ENCODE measurements around the gene NDUFA7. TPM values are rescaled to one million over a fixed set of nuclear protein-coding genes. Genes with fewer than 3 reads are reported as not detected.
A peak's percentile ranks its signal among the peaks of the same experiment; 100 is the strongest.

NDUFA7 gene
- total RNA-seq, 4 donors from 2014 or later, result 6.9 to 25.9 (median 8.8) TPM; not detected in 1

DNA sequence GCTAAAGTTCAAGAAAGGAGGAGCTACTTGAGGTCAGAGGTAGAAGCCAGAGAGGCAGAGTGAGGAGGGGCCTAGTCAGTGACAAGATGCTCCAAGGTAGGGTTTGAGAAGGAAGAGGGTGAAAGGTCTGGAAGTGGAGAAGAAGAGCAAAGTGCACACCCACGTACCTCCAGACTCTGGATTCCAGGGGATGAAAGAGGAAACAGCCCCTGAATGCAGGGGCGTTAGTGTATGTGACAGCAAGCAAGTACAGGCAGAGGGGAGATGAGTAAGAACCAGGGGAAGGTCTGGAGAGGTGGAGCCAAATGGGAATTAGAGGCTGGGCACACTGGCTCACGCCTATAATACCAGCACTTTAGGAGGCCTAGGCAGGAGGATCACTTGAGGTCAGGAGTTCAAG, 8.8 kb upstream of the NDUFA7 start:
- Histone ChIP-seq H3K27me3 (peaks cover 0 to 14% of the 10 kb centered on the region in 2 donors), H3K9me3 (no peaks in the 10 kb centered on the region), H3K27ac (no peak overlapping the region), H3K36me3 (no peaks in the 10 kb centered on the region), H3K4me3 (no peak overlapping the region), H3K4me1 (peaks cover 0 to 10% of the 10 kb centered on the region in 2 donors)
- intact Hi-C loops (cut with DNase I; ENCODE audit: low total_unique reads), result no loop called here
- no peak for DNase-seq
- TF ChIP-seq, protein P1, sequence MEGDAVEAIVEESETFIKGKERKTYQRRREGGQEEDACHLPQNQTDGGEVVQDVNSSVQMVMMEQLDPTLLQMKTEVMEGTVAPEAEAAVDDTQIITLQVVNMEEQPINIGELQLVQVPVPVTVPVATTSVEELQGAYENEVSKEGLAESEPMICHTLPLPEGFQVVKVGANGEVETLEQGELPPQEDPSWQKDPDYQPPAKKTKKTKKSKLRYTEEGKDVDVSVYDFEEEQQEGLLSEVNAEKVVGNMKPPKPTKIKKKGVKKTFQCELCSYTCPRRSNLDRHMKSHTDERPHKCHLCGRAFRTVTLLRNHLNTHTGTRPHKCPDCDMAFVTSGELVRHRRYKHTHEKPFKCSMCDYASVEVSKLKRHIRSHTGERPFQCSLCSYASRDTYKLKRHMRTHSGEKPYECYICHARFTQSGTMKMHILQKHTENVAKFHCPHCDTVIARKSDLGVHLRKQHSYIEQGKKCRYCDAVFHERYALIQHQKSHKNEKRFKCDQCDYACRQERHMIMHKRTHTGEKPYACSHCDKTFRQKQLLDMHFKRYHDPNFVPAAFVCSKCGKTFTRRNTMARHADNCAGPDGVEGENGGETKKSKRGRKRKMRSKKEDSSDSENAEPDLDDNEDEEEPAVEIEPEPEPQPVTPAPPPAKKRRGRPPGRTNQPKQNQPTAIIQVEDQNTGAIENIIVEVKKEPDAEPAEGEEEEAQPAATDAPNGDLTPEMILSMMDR (IDR thresholded peaks at IDR 0.05), result no peak
- TF ChIP-seq POLR2A (IDR thresholded peaks at IDR 0.05), result no peak

DNA sequence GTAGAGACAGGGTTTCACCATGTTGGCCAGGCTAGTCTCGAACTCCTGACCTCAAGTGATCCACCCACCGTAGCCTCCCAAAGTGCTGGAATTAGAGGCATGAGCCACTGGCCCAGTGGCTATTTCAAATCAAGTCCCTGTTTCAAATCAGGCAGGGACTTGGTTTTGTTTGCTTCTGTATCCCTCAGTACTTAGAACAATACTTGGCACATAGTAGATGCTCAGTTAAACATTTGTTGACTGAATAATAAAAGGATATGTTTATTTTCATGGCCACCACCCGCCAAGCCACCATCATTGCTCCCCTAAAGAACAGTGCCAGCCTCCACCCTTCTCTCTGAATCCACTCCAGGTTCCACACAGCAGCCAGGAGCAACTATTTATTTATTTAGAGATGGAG, 4.3 kb upstream of the NDUFA7 start:
- intact Hi-C loops (cut with DNase I; ENCODE audit: low total_unique reads), result no loop called here
- H3K36me3 ChIP-seq, result no peaks in the 10 kb centered on the region
- DNase-seq, result no peak
- H3K9me3 ChIP-seq, result no peaks in the 10 kb centered on the region
- no peaks in the 10 kb centered on the region for H3K27me3 ChIP-seq
- peaks cover 0 to 9% of the 10 kb centered on the region in 2 donors for H3K4me1 ChIP-seq
- no peak for TF ChIP-seq POLR2A (IDR thresholded peaks at IDR 0.05)
- TF ChIP-seq, protein P1 (IDR thresholded peaks at IDR 0.05), result no peak
- H3K27ac ChIP-seq, result no peak overlapping the region
- H3K4me3 ChIP-seq, result no peak overlapping the region

DNA sequence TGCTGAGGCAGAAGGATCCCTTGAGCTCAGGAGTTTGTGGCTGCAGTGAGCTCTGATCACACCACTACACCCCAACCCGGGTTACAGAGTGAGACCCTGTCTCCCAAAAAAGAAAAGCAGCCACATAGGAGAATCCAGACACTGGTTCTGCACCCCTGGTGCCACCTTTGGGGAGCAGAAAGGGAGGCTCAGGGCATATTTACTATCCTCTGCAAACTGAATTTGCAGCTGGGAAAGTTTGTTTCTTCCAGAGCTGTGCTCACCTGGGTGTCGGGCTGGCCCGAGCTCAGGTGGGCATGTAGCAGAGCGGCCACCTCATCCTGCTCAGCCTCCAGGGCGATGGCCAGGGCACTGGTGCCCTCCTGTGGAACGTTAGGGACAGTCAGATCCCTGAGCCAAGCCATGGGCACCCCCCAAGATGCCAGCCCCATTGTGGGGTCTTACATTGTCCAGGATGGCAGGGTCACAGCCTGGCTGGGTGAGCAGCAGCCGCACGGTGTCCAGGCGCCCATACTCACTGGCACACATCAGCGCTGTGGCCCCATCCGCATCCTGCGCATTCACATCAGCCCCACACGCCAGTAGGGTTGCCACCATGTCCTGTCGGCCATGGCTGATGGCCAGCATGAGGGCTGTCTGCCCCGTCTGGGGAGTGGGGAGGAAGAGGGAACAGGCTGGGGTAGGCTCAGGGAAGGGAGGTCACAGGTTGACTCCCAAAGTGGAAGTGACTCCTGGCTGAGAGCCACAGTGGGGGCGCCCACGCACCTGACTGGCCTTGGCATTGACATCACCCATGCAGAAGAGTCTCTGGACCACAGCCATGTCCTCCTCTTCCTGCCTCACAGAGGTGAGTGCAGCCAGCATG, 3.2 kb upstream of the NDUFA7 start:
- no peak overlapping the region for H3K27ac ChIP-seq
- TF ChIP-seq POLR2A (IDR thresholded peaks at IDR 0.05), result no peak
- TF ChIP-seq, protein P1 (IDR thresholded peaks at IDR 0.05), result no peak
- H3K36me3 ChIP-seq, result no peaks in the 10 kb centered on the region
- peak in 1 of 2 donors; percentile 49 for DNase-seq
- H3K4me1 ChIP-seq, result peaks cover 0 to 11% of the 10 kb centered on the region in 2 donors
- H3K27me3 ChIP-seq, result no peaks in the 10 kb centered on the region
- H3K4me3 ChIP-seq, result no peak overlapping the region
- intact Hi-C loops (cut with DNase I; ENCODE audit: low total_unique reads), result no loop called here
- H3K9me3 ChIP-seq, result no peaks in the 10 kb centered on the region

DNA sequence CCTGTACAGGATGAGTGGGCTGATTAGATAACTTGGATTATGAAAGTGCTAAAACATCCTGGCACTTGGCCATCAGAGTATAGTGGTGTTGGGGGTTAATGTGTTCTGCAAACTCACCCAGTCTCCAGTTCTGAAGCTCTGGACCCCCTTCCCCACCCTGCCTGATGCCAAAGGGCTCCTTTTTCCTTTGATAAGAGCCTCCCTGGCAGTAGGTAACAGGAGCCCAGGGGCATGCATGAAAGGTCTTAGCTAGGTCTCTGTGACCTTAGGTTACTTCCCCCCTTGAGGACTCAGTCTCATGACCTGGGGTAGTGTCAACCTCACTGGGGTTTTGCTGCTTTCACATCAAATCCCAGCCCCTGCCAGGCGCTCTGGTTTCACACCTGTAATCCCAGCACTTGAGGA, 2.6 kb upstream of the NDUFA7 start:
- Histone ChIP-seq H3K27ac (no peak overlapping the region), H3K27me3 (no peaks in the 10 kb centered on the region), H3K36me3 (no peaks in the 10 kb centered on the region), H3K4me1 (peaks cover 0 to 11% of the 10 kb centered on the region in 2 donors), H3K9me3 (no peaks in the 10 kb centered on the region), H3K4me3 (no peak overlapping the region)
- TF ChIP-seq, protein P1 (IDR thresholded peaks at IDR 0.05), result no peak
- TF ChIP-seq POLR2A (IDR thresholded peaks at IDR 0.05), result no peak
- DNase-seq, result no peak
- intact Hi-C loops (cut with DNase I; ENCODE audit: low total_unique reads), result no loop called here

DNA sequence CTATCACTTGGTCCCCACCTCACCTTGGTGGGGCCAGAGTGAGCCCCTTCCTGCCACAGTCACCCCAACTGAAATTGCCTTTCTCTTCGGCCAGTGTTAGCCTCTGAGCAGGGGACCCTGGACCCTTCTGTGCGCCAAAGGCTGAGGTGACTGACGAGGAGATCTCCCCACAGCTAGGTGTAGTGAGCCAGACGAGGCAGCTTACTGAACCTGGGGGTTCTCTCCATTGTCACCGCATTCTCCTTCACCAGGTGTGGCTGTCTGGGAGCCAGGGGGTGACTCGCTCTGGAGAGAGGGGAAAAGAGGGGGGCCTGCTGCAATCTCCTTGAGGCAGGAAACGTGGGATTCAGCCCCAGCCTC, 1.4 kb upstream of the NDUFA7 start:
- Histone ChIP-seq H3K4me1 (peaks cover 0 to 11% of the 10 kb centered on the region in 2 donors), H3K36me3 (no peaks in the 10 kb centered on the region), H3K27ac (peak overlapping the region; percentile 90 to 91), H3K27me3 (no peaks in the 10 kb centered on the region), H3K4me3 (peak overlapping the region; percentile 83 to 92), H3K9me3 (no peaks in the 10 kb centered on the region)
- intact Hi-C loops (cut with DNase I; ENCODE audit: low total_unique reads), result no loop called here
- DNase-seq, result no peak
- TF ChIP-seq, protein P1 (IDR thresholded peaks at IDR 0.05), result no peak
- TF ChIP-seq POLR2A (IDR thresholded peaks at IDR 0.05), result no peak
